Measurements from ENCODE around the gene TRIP4. TPM values are rescaled to one million over a fixed set of nuclear protein-coding genes. Genes with fewer than 3 reads are reported as not detected.

TRIP4 gene
- total RNA-seq, 1 experiment from 2014 or later, result 18.3 TPM

DNA sequence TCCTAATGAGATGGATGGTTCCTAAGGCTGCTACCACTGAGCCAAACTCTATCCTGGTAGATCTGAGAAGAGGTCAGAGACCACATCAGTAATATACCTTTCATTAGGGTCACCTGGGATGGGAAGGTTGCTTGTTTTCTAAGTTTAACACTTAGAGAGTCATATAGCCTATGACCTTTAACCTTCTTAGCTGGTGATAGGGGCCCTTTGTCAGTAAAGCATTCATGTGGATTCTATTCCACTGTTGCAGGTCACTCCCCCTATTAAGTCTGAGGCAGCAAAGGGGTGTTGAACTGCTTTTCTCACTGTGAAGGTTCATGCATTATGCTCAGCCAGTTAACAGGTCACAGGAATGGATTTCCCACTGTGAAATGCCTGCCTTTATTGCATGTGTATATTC is 66.6 kb downstream of the TRIP4 start:
- Histone ChIP-seq H4K20me1 (ENCODE audit: insufficient read depth) (no peaks in the 10 kb centered on the region), H3K9me3 (ENCODE audit: control insufficient read depth in 1 of 2, insufficient read depth in 1 of 2, low read depth in 1 of 2, low read length in 2 of 2) (no peaks in the 10 kb centered on the region), H2AFZ (ENCODE audit: low read depth, low read length, poor library complexity, severe bottlenecking) (no peak overlapping the region), H3K9me2 (ENCODE audit: insufficient read depth) (no peaks in the 10 kb centered on the region), H3K27me3 (ENCODE audit: insufficient read depth, low read length) (no peaks in the 10 kb centered on the region), H3K4me2 (ENCODE audit: low read length) (no peak overlapping the region), H3K79me2 (ENCODE audit: insufficient read depth, low read length) (no peaks in the 10 kb centered on the region), H3K4me3 (replicated peaks in 1 of 2; ENCODE audit: low read depth in 1 of 2, low read length in 2 of 2) (no peak overlapping the region), H3K4me1 (ENCODE audit: control insufficient read depth in 1 of 2, insufficient read depth in 2 of 2, low read length in 2 of 2) (peaks cover 1 to 3% of the 10 kb centered on the region in 2 experiments; a peak in 2 of 4 replicates), H3K9ac (ENCODE audit: low read length) (no peak overlapping the region), H3K27ac (ENCODE audit: low read depth, low read length) (no peak overlapping the region), H3K36me3 (ENCODE audit: control insufficient read depth in 1 of 2, insufficient read depth in 2 of 2, low read length in 2 of 2) (peaks cover 0 to 5% of the 10 kb centered on the region in 2 experiments; a peak in 1 of 4 replicates)
- ChIA-PET CTCF (no interaction called here), POLR2A (no interaction called here), RAD21 (ENCODE audit: low non-redundant PET in 1 of 2, low total read pairs in 2 of 2, uncharacterized antibody in 2 of 2, unreplicated experiment in 2 of 2) (no interaction called here)
- BruUV-seq (replicated peaks), result no TSS peak
- intact Hi-C loops (cut with micrococcal nuclease), result no loop called here
- DNase-seq (ENCODE audit: low read depth, low spot score) (no peak), ATAC-seq (no peak)
- TF ChIP-seq FOSL1 (IDR thresholded peaks at IDR 0.05; ENCODE audit: low read depth) (no peak), EGR1 (IDR thresholded peaks at IDR 0.05; ENCODE audit: low read depth) (no peak), MAX (IDR thresholded peaks at IDR 0.05) (no peak), CTCF (IDR thresholded peaks at IDR 0.05 in 2 of 3, conservative IDR thresholded peaks at IDR 0.05 in 1 of 3; ENCODE audit: borderline replicate concordance in 1 of 3, insufficient read depth in 1 of 3, low read depth in 2 of 3, low read length in 2 of 3) (no peak), ELF1 (IDR thresholded peaks at IDR 0.05; ENCODE audit: borderline replicate concordance, low read depth) (no peak), EZH2phosphoT487 (IDR thresholded peaks at IDR 0.05; ENCODE audit: borderline replicate concordance) (no peak), ATF3 (IDR thresholded peaks at IDR 0.05) (no peak), SIN3A (IDR thresholded peaks at IDR 0.05; ENCODE audit: low read depth) (no peak), SRF (IDR thresholded peaks at IDR 0.05; ENCODE audit: low read depth) (no peak), SP1 (IDR thresholded peaks at IDR 0.05; ENCODE audit: low read depth) (no peak), ZFX (IDR thresholded peaks at IDR 0.05) (no peak), POLR2A (IDR thresholded peaks at IDR 0.05; ENCODE audit: borderline replicate concordance, extremely low read depth, insufficient read depth, insufficient read length) (no peak), CEBPB (IDR thresholded peaks at IDR 0.05; ENCODE audit: low read depth) (no peak), JUND (IDR thresholded peaks at IDR 0.05) (no peak)
- TF ChIP-seq, protein P1, sequence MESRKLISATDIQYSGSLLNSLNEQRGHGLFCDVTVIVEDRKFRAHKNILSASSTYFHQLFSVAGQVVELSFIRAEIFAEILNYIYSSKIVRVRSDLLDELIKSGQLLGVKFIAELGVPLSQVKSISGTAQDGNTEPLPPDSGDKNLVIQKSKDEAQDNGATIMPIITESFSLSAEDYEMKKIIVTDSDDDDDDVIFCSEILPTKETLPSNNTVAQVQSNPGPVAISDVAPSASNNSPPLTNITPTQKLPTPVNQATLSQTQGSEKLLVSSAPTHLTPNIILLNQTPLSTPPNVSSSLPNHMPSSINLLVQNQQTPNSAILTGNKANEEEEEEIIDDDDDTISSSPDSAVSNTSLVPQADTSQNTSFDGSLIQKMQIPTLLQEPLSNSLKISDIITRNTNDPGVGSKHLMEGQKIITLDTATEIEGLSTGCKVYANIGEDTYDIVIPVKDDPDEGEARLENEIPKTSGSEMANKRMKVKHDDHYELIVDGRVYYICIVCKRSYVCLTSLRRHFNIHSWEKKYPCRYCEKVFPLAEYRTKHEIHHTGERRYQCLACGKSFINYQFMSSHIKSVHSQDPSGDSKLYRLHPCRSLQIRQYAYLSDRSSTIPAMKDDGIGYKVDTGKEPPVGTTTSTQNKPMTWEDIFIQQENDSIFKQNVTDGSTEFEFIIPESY (IDR thresholded peaks at IDR 0.05; ENCODE audit: extremely low read depth, insufficient replicate concordance, low read length), result no peak
- TF ChIP-seq, protein P2, sequence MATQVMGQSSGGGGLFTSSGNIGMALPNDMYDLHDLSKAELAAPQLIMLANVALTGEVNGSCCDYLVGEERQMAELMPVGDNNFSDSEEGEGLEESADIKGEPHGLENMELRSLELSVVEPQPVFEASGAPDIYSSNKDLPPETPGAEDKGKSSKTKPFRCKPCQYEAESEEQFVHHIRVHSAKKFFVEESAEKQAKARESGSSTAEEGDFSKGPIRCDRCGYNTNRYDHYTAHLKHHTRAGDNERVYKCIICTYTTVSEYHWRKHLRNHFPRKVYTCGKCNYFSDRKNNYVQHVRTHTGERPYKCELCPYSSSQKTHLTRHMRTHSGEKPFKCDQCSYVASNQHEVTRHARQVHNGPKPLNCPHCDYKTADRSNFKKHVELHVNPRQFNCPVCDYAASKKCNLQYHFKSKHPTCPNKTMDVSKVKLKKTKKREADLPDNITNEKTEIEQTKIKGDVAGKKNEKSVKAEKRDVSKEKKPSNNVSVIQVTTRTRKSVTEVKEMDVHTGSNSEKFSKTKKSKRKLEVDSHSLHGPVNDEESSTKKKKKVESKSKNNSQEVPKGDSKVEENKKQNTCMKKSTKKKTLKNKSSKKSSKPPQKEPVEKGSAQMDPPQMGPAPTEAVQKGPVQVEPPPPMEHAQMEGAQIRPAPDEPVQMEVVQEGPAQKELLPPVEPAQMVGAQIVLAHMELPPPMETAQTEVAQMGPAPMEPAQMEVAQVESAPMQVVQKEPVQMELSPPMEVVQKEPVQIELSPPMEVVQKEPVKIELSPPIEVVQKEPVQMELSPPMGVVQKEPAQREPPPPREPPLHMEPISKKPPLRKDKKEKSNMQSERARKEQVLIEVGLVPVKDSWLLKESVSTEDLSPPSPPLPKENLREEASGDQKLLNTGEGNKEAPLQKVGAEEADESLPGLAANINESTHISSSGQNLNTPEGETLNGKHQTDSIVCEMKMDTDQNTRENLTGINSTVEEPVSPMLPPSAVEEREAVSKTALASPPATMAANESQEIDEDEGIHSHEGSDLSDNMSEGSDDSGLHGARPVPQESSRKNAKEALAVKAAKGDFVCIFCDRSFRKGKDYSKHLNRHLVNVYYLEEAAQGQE (IDR thresholded peaks at IDR 0.05; ENCODE audit: low read depth), result no peak

Measured in HCT116 (cell line).